GM18868 (cell line): ENCODE results near the gene ODAD4.
A peak's percentile ranks its signal among the peaks of the same experiment; 100 is the strongest.

Experiments
- ATAC-seq: cut with Tn5 transposase; IDR thresholded peaks from one replicate; pipeline ENCODE4 v1.9.1; 2021; ENCODE audit warnings: mild to moderate bottlenecking, moderate library complexity; ENCODE audit not compliant: unreplicated experiment

ODAD4 gene

DNA sequence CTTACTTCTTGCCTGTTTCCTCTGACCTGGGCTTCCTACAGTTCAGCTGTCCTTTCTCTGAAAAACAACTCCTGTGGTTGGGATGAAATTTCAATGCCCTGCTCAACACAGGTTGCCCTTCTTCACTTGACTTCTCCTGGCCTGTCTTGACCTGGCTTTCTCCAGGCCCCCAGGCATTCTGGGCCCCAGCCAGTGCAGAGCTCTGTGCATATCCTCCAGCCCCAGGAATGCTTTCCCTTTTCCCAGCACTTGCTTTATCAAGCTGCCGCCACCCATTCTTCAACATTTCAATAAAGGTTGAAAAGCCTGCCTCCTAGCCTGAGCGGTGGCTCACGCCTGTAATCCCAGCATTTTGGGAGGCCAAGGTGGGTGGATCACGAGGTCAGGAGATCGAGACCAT, 10.8 kb downstream of the ODAD4 start:
- ATAC-seq: no peak

DNA sequence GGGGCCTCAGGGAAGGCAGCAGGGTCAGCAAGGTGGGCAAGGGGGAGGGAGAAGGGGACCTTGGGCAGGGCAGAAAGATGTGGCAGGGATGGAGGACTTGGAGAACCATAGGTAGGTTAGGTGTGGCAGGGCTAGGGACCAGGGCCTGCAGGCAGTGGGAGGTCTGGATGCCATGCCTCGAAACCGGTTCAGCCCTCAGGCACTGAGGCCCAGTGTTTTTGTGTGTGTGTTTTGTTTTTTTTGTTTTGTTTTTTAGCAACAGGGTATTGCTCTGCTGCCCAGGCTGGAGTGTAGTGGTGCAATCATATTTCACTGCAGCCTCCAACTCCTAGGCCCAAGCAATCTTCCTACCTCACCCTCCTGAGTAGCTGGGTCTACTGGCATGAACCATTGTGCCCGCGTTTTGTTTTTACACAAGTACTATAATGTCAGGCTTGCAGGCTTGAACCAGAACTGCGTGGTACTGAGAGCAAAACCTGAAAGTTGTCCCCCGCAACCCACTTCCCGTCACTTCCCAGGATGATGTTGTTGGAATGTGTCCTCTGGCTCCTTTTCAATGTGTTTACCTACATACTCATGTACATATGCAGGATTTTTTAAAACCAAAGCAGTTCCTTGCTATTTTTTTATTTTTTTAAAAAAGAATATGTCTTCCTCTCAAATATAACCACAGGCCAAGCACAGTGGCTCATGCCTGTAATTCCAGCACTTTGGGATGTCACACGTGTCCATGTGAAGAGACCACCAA, 12.4 kb downstream of the ODAD4 start:
- no peak for ATAC-seq

DNA sequence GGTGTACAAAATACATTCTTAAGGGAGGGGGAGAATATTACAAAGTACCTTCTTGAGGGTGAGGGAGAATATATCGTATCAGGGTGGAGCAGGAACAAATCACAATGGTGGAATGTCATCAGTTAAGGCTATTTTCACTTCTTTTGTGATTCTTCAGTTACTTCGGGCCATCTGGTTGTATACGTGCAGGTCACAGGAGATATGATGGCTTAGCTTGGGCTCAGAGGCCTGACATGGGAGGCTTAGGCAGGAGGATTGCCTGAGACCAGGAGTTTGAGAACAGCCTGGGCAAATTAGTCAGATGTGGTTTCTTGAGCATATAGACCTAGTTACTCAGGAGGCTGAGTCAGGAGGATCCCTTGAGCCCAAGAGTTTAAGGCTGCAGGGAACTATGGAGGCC, 13.1 kb downstream of the ODAD4 start:
- no peak for ATAC-seq

DNA sequence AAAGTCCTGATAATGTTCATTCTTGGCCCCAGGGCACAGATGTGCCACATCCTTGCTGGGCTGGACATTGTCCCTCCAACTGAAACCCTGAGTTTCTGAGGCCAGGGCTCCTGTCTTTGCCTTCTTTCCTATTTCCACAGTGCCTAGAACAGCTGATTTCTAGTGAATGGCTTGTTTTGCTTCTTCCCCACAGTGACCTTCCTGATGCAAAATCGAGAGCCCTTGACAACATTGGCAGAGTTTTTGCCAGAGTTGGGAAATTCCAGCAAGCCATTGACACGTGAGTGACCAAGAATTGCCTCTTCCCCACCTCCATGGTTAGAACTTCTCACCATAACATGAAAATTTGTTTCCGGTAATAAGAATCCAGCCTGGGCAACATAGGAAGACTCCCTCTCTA, 14.5 kb downstream of the ODAD4 start:
- ATAC-seq: no peak

DNA sequence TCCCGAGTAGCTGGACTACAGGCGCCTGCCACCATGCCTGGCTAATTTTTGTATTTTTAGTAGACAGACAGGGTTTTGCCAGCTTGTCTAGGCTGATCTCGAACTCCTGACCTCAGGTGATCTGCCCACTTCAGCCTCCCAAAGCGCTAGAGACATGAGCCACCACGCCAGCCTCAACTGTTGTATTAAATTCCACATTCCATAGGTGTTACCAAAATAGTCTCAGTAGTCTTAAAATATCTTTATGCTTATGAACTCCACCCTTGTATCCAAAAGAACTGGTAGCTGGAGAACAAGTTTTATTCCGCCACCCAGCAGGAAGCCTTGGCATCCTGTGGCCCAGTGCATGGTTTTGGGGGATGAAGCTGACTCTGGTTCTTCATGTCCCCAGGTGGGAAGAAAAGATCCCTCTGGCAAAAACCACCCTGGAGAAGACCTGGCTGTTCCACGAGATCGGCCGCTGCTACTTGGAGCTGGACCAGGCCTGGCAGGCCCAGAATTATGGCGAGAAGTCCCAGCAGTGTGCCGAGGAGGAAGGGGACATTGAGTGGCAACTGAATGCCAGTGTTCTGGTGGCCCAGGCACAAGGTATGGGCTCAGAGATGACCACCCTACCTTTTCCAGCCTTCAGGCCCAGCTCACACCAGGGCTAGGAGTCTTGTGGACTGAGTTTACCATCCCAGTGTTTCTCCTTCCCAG, 18.5 kb downstream of the ODAD4 start:
- ATAC-seq: no peak

DNA sequence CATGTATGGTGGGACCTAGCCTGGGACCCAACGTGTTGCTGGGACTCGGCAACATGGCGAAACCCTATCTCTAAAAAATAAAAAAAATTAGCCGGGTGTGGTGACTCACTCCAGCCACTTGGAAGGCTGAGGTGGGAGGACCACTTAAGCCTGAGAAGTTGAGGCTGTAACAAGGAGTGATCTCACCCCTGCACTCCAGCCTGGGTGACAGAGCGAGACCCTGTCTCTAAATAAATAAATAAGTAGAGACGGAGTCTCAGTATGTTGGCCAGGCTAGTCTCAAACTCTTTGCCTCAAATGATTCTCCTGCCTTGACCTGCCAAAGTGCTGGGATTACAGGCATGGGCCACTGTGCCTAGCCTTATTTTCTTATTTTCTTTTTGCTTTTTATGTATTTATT, 26.1 kb downstream of the ODAD4 start:
- ATAC-seq: no peak

DNA sequence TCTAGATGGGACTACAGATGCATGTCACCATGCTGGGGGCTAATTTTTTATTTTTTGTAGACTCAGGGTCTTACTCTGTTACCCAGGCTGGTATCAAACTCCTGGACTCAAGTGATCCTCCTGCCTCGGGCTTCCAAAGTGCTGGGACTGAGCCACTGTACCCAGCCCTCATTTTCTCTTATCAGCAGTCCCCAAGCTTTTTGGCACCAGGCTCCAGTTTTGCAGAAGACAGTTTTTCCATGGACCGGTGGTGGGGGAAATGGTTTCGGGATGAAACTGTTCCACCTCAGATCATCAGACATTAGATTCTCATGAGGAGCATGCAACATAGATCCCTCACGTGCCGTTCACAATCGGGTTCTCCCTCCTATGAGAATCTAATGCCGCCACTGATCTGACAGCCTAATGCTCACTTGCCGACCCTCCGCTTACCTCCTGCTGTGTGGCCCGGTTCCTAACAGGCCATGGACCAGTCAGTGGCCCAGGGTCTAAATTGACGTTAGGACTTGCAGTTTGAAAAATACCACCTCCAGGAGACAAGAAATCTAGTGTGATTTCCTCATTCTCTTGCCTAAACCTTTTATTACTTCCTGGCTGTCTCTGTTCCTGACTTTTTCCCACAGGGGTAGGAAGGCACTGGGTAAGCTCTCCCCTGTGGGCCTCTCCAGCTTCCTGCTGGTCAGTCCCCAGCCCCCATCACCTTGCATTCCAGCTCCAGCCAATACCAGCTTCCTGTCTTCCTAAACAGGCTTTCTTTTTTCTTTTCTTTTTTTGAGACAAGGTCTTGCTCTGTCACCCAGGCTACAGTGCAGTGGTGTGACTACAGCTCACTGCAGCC, 26.8 kb downstream of the ODAD4 start:
- ATAC-seq: no peak

DNA sequence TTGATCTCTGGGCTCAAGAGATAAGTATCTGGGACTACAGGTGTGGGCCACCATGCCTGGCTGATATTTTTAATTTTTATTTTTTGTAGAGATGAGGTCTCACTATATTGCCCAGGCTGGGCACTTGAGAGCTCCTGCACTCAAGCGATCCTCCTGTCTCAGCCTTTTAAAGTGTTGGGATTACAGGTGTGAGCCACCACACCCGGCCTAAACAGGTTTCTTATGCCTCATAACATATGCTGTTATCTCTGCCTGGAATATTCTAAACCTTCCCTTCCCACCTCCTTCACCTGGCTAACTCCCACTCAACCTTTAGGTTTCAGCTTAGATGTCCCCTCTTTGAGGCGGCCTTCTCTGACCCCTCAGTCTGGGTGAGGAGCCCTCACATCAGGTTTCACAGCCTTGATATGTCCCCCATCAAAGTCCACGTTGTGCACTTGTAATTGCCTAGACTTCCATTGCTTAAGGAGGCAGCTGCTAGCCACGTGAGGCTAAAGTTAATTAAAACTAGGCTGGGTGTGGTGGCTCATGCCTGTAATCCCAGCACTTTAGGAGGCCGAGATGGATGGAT, 27.5 kb downstream of the ODAD4 start:
- no peak for ATAC-seq

DNA sequence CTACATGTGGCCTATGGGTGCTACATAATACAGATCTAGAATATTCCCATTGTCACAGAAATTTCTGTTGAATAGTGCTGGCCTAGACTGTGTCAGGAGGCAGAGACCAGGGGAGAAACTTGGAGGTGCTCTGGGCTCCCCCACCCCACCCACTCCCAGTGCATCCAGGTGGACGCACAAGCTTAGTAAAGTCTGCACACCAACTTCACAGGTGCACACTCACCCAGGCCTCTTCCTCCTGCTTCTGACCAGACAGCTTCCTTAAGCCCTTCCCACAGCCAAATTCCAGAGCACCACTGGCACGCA, 28.6 kb downstream of the ODAD4 start:
- no peak for ATAC-seq

DNA sequence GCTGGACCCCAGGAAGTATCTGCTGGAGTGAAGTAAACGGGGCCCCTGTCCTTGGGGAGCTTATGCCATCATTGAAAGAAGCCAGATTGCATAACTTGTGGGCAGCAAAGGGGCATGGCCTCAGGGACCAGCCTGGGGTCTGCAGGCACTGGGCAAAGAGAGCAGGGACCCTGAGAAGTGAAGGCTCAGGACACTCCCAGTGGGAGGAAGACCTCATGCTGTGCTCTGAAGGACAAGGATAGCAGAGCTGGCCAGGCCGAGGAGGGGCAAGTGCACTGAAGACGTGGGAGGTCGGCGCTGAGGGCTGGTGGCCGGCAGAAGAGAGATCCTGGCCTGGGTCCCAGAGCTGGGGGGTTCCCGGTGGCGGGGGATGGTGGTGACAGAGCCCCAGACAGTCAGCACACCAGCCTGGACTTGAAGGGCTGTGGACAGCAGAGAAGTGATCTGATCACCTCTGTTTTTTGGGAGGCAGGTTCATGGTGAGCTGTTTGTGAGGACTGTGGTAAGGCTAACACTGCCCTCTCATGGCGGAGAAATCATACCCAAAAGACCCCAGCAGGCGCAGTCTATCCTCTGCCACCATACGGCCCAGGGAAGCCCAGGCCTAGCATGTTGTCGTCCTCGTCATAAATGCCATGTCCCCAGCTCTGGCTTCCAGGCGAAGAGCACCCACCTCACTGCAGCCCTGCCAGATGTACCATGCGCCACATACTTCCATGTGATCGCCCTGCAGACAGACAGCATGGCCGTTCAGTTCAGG, 29.1 kb downstream of the ODAD4 start:
- ATAC-seq: no peak

DNA sequence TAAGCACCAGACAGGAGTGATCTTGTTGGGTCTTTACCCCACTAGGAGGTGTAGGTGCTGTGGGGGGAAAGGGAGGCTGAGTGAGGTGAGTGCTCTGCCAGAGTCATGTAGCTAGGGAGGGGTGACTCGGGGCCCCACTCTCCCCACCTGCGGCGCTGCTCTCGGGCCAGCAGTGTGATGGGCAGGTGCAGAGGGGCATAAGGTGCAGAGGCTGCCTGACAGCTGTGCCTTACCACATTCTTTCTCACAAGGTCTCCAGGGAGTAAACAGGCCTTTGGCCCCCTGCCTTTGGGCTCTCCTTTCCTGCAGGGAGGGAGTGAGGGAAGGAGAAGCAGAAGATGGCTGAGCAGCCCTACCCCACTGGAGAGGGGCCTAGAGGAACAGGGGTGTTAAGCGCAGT, 31.7 kb downstream of the ODAD4 start:
- ATAC-seq: no peak

DNA sequence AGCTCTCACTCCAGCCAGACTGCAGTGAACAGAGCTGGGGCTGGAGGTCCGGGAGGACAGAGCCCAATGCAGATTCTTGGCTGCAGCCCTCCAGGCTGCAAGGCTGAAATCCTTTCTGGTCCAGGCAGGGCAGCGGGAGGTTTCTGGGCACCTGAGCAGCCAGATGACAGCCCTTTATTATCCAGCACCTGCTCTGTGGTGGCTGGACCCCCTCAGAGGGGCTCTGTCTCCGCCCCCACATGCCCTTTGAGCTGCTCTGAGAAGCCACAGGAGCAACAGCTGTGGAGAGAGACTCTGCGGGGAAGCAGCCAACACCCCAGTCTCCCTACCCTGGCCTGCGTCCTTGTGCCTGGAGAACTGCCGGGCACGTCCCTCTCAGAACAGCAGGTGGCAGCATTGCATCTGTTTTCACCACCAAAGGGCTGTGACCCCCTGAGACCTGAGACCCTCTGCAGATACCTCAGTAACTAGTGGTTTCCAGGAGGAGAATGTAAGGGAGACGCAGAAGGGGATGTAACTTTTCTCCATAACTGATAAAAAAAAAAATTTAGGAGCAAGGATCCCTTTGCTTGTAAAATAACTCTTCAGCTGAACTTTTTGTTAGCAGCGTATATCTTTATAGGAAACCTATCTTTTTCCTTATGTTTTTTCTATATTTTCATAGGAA, 32.5 kb downstream of the ODAD4 start:
- no peak for ATAC-seq

DNA sequence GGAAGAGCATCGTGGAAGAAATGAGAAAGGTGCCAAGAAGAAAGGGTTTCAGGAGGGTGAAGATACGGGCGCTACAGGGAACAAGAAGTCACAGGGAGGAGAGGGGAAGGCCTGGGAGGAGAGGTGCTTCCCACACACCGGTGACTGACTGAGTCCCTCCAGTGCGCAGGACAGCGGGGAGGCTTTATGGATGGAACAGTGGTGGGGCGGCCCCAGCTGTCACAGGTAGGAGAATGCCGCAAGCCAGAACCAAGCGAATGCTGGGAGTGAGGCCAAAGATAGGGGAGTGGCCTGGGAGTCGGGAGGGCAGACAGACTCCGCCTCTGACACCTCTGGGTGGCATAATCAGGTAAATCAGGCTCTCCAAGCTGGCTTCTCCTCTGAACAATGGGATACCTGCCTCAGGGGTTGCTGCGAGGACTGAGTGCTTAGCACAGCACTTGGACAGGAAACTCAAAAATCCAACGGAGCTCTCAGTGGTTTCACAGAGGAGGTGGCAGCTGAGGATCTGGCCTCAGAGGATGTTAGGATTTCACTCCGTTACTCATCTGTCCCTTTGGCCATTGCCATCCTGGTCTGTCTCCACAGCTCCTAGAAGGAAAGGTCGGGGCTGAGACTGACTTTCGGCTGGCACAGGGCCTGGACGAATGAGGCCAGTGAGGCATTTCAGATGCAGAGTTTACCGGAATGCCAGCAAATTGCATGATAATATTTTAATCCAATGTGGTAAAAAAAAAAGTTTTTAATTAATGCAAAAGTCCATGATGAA, 35.5 kb downstream of the ODAD4 start:
- no peak for ATAC-seq

DNA sequence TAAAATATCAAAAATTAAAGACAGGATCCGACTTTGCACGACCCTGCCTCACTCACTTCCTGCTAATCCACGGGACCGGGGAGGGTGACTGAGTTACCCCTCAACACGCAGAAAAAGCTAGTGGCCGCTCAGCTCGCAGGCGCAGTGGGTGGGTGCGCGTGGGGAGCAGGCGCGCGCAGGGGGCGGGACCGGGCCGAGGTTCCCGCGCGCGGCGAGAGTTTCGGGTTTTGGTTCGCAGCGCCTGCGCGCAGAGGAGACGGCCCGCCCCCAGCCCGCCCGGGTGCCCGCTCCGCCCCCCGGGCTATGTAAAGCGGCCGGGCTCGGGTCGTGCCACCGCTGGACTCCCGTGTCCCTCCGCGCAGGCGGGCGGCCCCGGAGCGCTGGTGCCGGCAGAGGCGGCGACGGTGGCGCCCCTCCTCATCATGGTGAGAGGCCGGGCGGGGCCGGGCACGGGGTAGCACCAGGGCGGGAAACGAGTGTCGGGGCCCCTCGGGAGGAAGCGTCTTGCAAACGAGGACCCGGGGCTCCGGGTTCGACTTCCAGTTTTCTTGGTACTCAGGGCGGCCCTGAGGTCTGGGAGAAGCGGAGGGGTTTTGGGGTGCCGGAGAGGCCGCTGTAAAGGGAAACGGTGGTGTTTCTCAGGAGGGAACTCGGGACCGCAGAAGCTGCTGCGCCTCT, 36.2 kb downstream of the ODAD4 start, which contains the start of gene CNP:
Gene CNP, plus strand, starts transcription at position 333 of the 678 bp plus-strand sequence. Its CDS starts 90 bp downstream, at position 423.
- peak; percentile 68 for ATAC-seq

DNA sequence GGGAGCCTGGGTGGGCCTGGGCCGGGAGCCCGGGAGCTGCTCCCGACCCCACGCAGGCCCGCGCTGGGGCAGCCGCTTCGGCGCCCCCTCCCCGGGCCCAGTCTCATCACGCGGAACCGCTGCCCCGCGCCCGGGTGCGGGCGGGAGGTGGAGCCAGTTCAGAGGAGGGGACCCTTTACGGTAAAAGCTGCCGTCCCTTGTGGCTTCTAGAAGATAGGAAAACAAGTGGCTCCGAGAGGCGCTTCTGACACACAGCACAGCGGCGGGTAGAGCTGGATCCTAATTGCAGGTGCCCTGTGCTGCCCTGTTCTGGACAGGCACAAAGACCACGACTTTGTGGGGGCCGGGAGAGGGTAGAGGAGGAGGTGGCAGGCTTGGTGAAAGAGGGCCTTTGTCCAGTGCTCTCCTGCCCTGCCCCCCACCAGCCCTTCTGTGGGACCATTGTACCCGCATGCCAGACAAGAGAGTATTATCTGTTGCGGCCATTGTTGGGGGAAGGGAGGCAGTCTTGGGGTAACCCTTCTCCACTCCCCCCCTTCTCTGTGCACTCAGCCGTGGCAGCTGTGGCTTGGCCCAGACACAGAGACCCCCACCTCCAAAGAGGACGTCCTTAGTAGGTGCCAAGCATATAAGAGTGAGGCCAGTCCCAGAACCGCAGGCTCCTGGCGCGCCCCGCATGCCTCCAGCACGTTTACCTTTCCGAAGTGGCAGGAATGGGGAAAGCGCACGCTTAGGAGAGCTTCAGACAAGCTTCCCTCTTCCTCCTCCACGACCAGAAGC, 36.9 kb downstream of the ODAD4 start:
- ATAC-seq: no peak

DNA sequence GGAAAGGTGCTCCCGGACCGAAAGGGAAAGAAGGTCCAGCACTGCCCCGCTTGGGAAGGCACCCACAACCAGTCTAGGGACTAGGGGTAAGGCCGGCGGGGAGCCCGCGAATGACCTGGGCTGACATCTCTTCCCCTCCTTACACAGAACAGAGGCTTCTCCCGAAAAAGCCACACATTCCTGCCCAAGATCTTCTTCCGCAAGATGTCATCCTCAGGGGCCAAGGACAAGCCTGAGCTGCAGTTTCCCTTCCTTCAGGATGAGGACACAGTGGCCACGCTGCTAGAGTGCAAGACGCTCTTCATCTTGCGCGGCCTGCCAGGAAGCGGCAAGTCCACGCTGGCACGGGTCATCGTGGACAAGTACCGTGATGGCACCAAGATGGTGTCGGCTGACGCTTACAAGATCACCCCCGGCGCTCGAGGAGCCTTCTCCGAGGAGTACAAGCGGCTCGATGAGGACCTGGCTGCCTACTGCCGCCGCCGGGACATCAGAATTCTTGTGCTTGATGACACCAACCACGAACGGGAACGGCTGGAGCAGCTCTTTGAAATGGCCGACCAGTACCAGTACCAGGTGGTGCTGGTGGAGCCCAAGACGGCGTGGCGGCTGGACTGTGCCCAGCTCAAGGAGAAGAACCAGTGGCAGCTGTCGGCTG, 37.6 kb downstream of the ODAD4 start:
- no peak for ATAC-seq

DNA sequence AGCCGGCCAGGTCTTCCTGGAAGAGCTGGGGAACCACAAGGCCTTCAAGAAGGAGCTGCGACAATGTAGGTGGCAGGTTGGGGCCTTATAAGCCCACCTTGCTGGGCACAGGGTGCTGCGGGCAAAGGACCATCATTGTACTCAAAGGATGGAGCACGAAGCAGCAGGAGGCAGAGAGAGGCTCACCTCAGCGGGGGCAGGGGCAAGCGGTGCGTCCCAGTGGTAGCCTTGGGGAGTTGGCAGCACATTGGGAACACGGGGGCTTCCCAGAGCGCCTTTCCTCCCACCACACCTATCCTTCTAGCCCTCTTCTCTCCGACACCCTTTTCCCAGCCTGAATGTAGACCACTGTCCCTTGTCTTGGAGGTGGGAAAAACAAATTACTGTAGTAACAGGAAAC, 38.3 kb downstream of the ODAD4 start:
- no peak for ATAC-seq

DNA sequence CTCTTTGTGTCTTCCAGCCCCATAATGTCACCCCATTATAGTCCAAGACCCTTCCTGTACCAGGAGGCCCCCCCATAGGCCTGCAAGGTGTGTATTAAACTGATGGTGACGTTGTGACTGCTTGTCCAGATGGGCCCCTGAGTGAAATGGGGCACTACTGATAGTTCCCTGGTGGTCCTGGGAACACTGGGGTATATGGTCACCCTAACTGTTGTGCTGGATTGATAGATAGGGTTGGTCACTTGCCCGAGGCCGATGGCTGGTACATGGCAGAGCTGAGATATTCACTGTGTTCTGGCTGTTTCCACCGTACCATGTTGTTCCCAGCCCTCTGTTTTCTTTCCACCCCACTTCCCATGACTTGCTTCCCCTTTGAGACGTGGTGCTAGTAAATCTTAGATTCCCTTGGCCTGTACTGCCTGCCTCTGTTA, 40.5 kb downstream of the ODAD4 start:
- ATAC-seq: no peak
